ENCODE data around the gene FSTL5.

- no peak for TF ChIP-seq POLR2A (IDR thresholded peaks at IDR 0.05)
- TF ChIP-seq, protein P1, sequence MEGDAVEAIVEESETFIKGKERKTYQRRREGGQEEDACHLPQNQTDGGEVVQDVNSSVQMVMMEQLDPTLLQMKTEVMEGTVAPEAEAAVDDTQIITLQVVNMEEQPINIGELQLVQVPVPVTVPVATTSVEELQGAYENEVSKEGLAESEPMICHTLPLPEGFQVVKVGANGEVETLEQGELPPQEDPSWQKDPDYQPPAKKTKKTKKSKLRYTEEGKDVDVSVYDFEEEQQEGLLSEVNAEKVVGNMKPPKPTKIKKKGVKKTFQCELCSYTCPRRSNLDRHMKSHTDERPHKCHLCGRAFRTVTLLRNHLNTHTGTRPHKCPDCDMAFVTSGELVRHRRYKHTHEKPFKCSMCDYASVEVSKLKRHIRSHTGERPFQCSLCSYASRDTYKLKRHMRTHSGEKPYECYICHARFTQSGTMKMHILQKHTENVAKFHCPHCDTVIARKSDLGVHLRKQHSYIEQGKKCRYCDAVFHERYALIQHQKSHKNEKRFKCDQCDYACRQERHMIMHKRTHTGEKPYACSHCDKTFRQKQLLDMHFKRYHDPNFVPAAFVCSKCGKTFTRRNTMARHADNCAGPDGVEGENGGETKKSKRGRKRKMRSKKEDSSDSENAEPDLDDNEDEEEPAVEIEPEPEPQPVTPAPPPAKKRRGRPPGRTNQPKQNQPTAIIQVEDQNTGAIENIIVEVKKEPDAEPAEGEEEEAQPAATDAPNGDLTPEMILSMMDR (IDR thresholded peaks at IDR 0.05), result no peak
Observed at GRCh38 chr4:161538941-161539340, 624.9 kb downstream of the FSTL5 start.

Data from esophagus squamous epithelium (tissue), 4 donors.